CD14-positive monocyte (primary cell): ENCODE data around the gene RSPH1. TPM values are rescaled to one million over a fixed set of nuclear protein-coding genes. Genes with fewer than 3 reads are reported as not detected.
A peak's percentile ranks its signal among the peaks of the same experiment; 100 is the strongest.

ENCODE experiments used
- DNase-seq, 3 donors: peaks; one replicate each; pipeline ENCODE4 v3.0.0-alpha.2; 2011 to 2022
- H2AFZ ChIP-seq: 2 replicates; pipeline ENCODE4 v1.6.0; 2012; ENCODE audit warnings: mild to moderate bottlenecking, low read depth, low read length, inconsistent platforms; ENCODE audit not compliant: insufficient read depth, poor library complexity, severe bottlenecking
- H3K27ac ChIP-seq, 2 donors: 1 replicate in 1 of 2; 2 replicates in 1 of 2; pipeline ENCODE4 v1.5.1; 2012 to 2013; ENCODE audit warnings: low read length in 2 of 2, control low read depth in 1 of 2, inconsistent platforms in 1 of 2, low read depth in 1 of 2, mild to moderate bottlenecking in 1 of 2
- H3K27me3 ChIP-seq, 2 donors: one replicate each; pipeline versions ENCODE4 v1.6.0 to v1.6.1; 2011 to 2013; ENCODE audit warnings: low read length in 2 of 2; ENCODE audit not compliant: control insufficient read depth in 2 of 2, insufficient read depth in 2 of 2
- H3K36me3 ChIP-seq, 2 donors: replicated peaks in 1 of 2; 1 replicate in 1 of 2; 2 replicates in 1 of 2; pipeline versions ENCODE4 v1.5.1 to v1.6.1; 2012 to 2013; ENCODE audit warnings: low read length in 2 of 2, control low read depth in 1 of 2, inconsistent platforms in 1 of 2, mild to moderate bottlenecking in 1 of 2; ENCODE audit not compliant: insufficient read depth in 2 of 2, control insufficient read depth in 1 of 2
- H3K4me1 ChIP-seq, 2 donors: 1 replicate in 1 of 2; 2 replicates in 1 of 2; pipeline versions ENCODE4 v1.5.1 to v1.6.1; 2012 to 2013; ENCODE audit warnings: low read length in 2 of 2, control low read depth in 1 of 2, inconsistent platforms in 1 of 2, mild to moderate bottlenecking in 1 of 2, moderate library complexity in 1 of 2; ENCODE audit not compliant: insufficient read depth in 2 of 2, control insufficient read depth in 1 of 2
- H3K4me2 ChIP-seq: replicated peaks from 2 replicates; pipeline ENCODE3; 2012; ENCODE audit warnings: low read length, moderate library complexity, mild to moderate bottlenecking; ENCODE audit not compliant: poor library complexity, severe bottlenecking; ENCODE audit errors: extremely low read depth
- H3K4me3 ChIP-seq, 3 experiments: fragments of 200-600 bp in 1 of 3; sonication (generic) in 1 of 3; replicated peaks in 1 of 3; 1 replicate in 2 of 3; 2 replicates in 1 of 3; pipeline ENCODE4 v1.5.1; 2011 to 2013; ENCODE audit warnings: low read length in 3 of 3, mild to moderate bottlenecking in 3 of 3, control low read depth in 2 of 3, low read depth in 2 of 3, inconsistent platforms in 1 of 3, moderate library complexity in 1 of 3
- H3K79me2 ChIP-seq: 2 replicates; pipeline ENCODE4 v1.6.0; 2012; ENCODE audit warnings: mild to moderate bottlenecking, control low read depth, inconsistent platforms, low read length, moderate library complexity; ENCODE audit not compliant: insufficient read depth
- H3K9ac ChIP-seq: 2 replicates; pipeline ENCODE4 v1.6.0; 2017; ENCODE audit warnings: low read length, mild to moderate bottlenecking; ENCODE audit not compliant: insufficient read depth, poor library complexity, severe bottlenecking
- H3K9me3 ChIP-seq, 2 donors: replicated peaks in 1 of 2; 1 replicate in 1 of 2; 2 replicates in 1 of 2; pipeline versions ENCODE4 v1.5.1 to v1.6.1; 2012 to 2013; ENCODE audit warnings: low read length in 2 of 2, control low read depth in 1 of 2; ENCODE audit not compliant: control insufficient read depth in 1 of 2, insufficient read depth in 1 of 2
- H4K20me1 ChIP-seq: 2 replicates; pipeline ENCODE4 v1.6.0; 2012; ENCODE audit warnings: mild to moderate bottlenecking, low read length, control low read depth, moderate library complexity; ENCODE audit not compliant: insufficient read depth
- H3K27ac Mint-ChIP-seq, 7 donors: one replicate each; pipeline ENCODE4 v1.8.0; 2020; ENCODE audit warnings: mild to moderate bottlenecking in 7 of 7, mixed read lengths in 7 of 7, moderate library complexity in 6 of 7, inconsistent platforms in 2 of 7
- H3K27me3 Mint-ChIP-seq, 3 donors: one replicate each; pipeline ENCODE4 v1.8.0; 2021 to 2022; ENCODE audit warnings: low read depth in 3 of 3, mild to moderate bottlenecking in 3 of 3, mixed read lengths in 3 of 3, moderate library complexity in 3 of 3, inconsistent platforms in 1 of 3
- H3K36me3 Mint-ChIP-seq, 2 donors: one replicate each; pipeline ENCODE4 v1.8.0; 2020; ENCODE audit warnings: mixed read lengths in 2 of 2, inconsistent platforms in 1 of 2, mild to moderate bottlenecking in 1 of 2
- H3K4me1 Mint-ChIP-seq: one replicate; pipeline ENCODE4 v1.8.0; 2020; ENCODE audit warnings: mild to moderate bottlenecking, mixed read lengths
- H3K4me3 Mint-ChIP-seq, 2 donors: one replicate each; pipeline ENCODE4 v1.8.0; 2020; ENCODE audit warnings: mild to moderate bottlenecking in 2 of 2, mixed read lengths in 2 of 2, moderate library complexity in 1 of 2
- H3K9me3 Mint-ChIP-seq, 7 donors: one replicate each; pipeline ENCODE4 v1.8.0; 2020 to 2022; ENCODE audit warnings: mixed read lengths in 7 of 7, mild to moderate bottlenecking in 6 of 7, moderate library complexity in 6 of 7, inconsistent platforms in 2 of 7
- CTCF ChIP-seq: fragments of 200-600 bp; IDR thresholded peaks from one replicate; pipeline ENCODE4 v1.8.0; 2022; ENCODE audit warnings: antibody characterized with exemption, mild to moderate bottlenecking
- WGBS: methylation state at CpG from one replicate; pipeline ENCODE4 v1.1.5; 2013; ENCODE audit warnings: missing lambda C conversion rate; ENCODE audit not compliant: insufficient coverage; 5-methylcytosine and 5-hydroxymethylcytosine counted together
- intact Hi-C, 2 donors: fragments of 100-400 bp; cut with micrococcal nuclease; formaldehyde crosslinking; loops; one replicate each; pipeline versions ENCODE4 v1.15.0 to v1.15.1; 2023
- polyA plus RNA-seq, 3 donors: library from polyadenylated mRNA; depleted of rRNA in 1 of 3; unstranded in 2 of 3; stranded (reverse) in 1 of 3; fragments of 300-500 nt in 2 of 3; fragments of >200 nt in 1 of 3; fragmentation: Illumina TruSeq in 2 of 3; gene quantifications; 1 replicate in 2 of 3; 2 replicates in 1 of 3; pipeline ENCODE4 v1.2.3, GENCODE V29; 2012 to 2021

Gene RSPH1
- polyA plus RNA-seq, 3 donors, result 0.03 TPM; not detected in 2

GRCh38 chr21:42467140-42467983 lies 28.7 kb downstream of the RSPH1 start:
- H3K27me3 Mint-ChIP-seq, result peaks cover 1 to 11% (median 1%) of the 10 kb centered on the region in 3 donors
- Histone ChIP-seq H3K27ac (no peak overlapping the region), H4K20me1 (no peaks in the 10 kb centered on the region), H3K9me3 (no peaks in the 10 kb centered on the region), H3K79me2 (no peaks in the 10 kb centered on the region), H3K9ac (no peak overlapping the region), H3K4me2 (no peak overlapping the region), H2AFZ (no peak overlapping the region), H3K36me3 (no peaks in the 10 kb centered on the region), H3K4me1 (peaks cover 23 to 28% of the 10 kb centered on the region in 2 donors), H3K4me3 (no peak overlapping the region), H3K27me3 (no peaks in the 10 kb centered on the region)
- intact Hi-C loops, result loop anchor here in 1 of 2 donors (10.0 kb wide), 1 partner anchor 653 kb away; no protein-coding TSS in a partner anchor
- 35% methylated on average over 11 of the region's 12 CpGs for WGBS
- H3K4me3 Mint-ChIP-seq, result no peak overlapping the region
- H3K4me1 Mint-ChIP-seq, result peaks cover 32% of the 10 kb centered on the region
- H3K27ac Mint-ChIP-seq, result peak overlapping the region in 3 of 7 donors; percentile 40 to 70 (median 60)
- no peaks in the 10 kb centered on the region for H3K36me3 Mint-ChIP-seq
- no peaks in the 10 kb centered on the region for H3K9me3 Mint-ChIP-seq
- DNase-seq, result peak in 2 of 3 donors; percentile 13 to 47
- TF ChIP-seq CTCF, result peak; percentile 21

- H3K4me2 ChIP-seq, result no peak overlapping the region
- no peak overlapping the region for H3K4me3 ChIP-seq
- no peak for DNase-seq
- H3K4me1 Mint-ChIP-seq, result peaks cover 34% of the 10 kb centered on the region
- no peak overlapping the region for H3K27ac ChIP-seq
- no peaks in the 10 kb centered on the region for H3K79me2 ChIP-seq
- no peak overlapping the region for H2AFZ ChIP-seq
- no peaks in the 10 kb centered on the region for H3K36me3 Mint-ChIP-seq
- no peak overlapping the region for H3K4me3 Mint-ChIP-seq
- H3K27me3 Mint-ChIP-seq, result peaks cover 1 to 11% (median 1%) of the 10 kb centered on the region in 3 donors
- no peaks in the 10 kb centered on the region for H3K9me3 Mint-ChIP-seq
- no peak overlapping the region for H3K9ac ChIP-seq
- WGBS, result 92% methylated on average over 6 of the region's 10 CpGs
- no peak for TF ChIP-seq CTCF
- no peaks in the 10 kb centered on the region for H4K20me1 ChIP-seq
- intact Hi-C loops, result loop anchor here in 1 of 2 donors (10.0 kb wide), 1 partner anchor 652 kb away; no protein-coding TSS in a partner anchor
- no peaks in the 10 kb centered on the region for H3K27me3 ChIP-seq
- no peaks in the 10 kb centered on the region for H3K36me3 ChIP-seq
- H3K9me3 ChIP-seq, result no peaks in the 10 kb centered on the region
- H3K4me1 ChIP-seq, result peaks cover 23 to 28% of the 10 kb centered on the region in 2 donors
- peak overlapping the region in 3 of 7 donors; percentile 27 to 60 (median 40) for H3K27ac Mint-ChIP-seq
Measured at GRCh38 chr21:42466700-42467099, 29.3 kb downstream of the RSPH1 start.
